GM21423 (cell line): Measurements from ENCODE around the gene CTNNA3.

ENCODE experiments used
- ATAC-seq: cut with Tn5 transposase; IDR thresholded peaks from one replicate; pipeline ENCODE4 v1.9.1; 2021; ENCODE audit warnings: mild to moderate bottlenecking, moderate library complexity; ENCODE audit not compliant: unreplicated experiment

The CTNNA3 gene

DNA sequence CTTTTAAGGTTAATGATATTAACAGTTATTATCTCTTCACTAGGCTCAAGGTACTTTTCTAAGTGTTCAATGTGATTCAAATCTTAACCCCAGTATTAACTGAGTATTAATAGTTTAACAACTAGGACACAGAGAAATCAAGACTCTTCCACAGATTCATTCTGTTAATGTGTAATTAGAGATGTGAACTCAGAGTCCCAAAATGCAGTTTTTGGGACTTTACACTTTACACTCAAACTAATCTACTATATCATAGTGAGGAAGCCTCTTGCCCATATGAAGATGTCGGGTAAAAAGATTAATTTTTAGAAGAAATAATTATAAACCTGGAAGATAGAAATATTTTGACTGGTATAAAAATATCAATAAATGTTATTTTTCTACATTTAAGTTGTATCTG is 1414.7 kb downstream of the CTNNA3 start:
- ATAC-seq, result no peak

DNA sequence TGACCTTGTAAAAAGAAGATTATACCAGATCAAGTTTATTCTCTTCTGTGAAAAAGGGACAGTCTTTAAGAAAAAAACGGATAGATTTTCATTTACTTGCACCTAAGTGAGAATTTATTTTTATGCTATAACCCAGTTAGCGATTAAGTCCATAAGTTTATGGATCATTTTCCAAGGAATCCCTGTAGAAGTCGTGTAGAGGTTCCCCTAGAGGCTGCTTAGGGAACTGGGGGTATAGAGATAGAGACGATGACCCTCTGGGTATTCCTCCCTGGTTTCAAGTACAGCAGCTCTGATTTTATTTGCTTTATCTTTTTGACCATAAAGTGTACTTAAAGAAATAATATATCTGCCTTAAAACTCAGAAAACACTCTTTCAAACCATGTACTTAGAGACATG is 1418.5 kb downstream of the CTNNA3 start:
- ATAC-seq, result no peak

DNA sequence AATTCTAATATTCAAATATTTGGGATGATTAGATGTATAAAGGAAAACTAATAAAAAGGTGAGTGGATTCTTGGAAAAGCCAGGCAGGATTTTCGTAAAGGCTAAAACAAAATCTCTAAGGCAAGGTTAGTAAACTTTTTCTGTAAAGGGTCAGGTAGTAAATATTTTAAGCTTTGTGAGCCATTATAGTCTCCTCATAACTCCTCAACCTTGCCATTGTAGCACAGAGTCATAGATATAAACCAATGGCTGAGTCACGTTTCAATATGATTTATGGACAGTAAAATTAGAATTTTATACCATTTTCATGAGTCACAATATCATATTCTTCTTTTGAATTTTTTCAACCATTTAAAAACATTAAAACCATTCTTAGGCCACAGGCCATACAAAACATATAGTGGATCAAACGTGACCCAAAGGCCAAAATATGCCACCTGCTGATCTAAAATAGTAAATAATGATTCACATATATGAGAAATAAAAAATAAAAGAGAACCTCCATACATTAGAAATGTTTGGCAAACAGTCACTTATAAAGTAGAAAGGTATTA is 1422.0 kb downstream of the CTNNA3 start:
- no peak for ATAC-seq

DNA sequence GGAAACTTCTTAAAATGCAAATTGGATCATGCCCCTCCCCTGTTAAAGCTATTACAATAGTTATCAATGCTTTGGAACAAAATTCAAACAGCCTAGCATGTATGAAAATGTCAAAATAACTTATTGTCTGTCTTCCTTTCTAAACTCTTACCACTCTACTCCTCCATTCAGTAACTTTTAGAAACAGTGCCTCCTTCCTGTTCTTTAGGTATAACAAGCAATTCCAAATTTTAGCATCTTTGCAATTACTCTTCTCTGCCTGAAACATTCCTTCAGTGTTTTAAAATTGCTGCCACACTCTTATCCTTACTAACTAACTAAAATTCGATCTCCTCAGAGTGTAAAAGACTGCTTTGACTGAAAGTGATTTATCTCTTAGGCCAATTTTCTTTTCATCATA is 1430.6 kb downstream of the CTNNA3 start:
- ATAC-seq, result no peak

GRCh38 chr10:66259836-66260235 is 1436.2 kb downstream of the CTNNA3 start:
- no peak for ATAC-seq

- no peak for ATAC-seq
Observed at GRCh38 chr10:66258693-66259092, 1437.3 kb downstream of the CTNNA3 start.

GRCh38 chr10:66257801-66258200 is 1438.2 kb downstream of the CTNNA3 start:
- ATAC-seq, result no peak

- no peak for ATAC-seq
Observed at GRCh38 chr10:66252986-66253385, 1443.0 kb downstream of the CTNNA3 start.

DNA sequence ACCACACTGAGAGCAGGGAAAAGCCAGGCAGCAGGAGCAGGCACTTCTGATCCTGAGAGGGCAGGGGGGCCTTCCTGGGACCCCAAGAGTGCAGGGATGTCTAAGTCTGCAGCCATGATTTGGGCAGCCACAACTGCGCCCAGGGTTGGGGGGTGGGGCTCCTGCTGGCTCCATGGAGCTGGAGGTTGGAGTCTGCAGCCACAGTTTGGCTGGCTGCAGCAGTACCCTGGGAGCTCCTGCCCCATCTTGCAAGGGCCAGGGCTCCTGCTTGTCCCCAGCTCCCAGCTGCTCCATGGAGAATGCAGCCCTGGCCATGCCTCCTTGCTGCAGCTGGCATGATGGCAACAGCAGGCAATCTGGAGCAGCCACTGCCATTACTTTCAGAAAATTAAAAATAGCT is 1449.8 kb downstream of the CTNNA3 start:
- no peak for ATAC-seq

DNA sequence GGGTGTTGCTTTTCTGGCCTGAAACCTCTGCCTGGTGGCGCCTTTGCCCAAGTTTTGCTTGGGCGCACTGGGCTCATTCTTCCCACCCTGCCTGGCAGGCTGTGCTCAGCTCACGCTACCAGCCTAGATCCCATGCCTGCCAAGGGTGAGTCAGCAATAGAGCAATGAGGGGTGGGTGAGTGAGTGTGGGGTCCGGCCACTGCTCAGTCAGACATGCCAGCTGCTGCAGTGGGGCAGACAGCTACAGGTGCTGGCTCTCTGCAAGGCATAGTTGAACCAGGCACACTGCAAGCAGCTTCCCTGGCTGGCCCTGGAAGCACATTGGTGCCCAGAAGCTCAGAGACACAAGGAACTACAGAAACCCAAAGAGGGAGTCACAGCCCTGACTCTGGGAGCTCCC is 1451.0 kb downstream of the CTNNA3 start:
- no peak for ATAC-seq

DNA sequence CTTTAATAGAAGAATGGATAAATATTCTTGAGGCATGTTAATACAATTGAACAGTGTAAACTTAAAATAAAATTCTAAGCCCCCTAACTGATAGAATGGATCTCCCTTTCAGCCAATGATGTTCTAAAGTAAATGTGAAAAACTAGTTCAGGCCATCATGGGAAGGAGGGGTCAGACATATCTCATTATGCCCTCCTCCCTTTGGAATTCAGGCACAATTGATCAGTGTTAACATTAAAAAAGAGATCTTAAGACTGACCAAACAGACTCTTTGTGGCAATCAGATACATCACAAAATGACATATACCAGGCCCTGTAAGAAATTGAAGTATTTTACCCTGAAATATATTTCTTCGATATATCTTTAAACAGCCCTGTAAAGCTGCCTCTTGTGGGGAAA is 1453.1 kb downstream of the CTNNA3 start:
- no peak for ATAC-seq

- ATAC-seq, result no peak
Observed at GRCh38 chr10:66239062-66239461, 1456.9 kb downstream of the CTNNA3 start.

DNA sequence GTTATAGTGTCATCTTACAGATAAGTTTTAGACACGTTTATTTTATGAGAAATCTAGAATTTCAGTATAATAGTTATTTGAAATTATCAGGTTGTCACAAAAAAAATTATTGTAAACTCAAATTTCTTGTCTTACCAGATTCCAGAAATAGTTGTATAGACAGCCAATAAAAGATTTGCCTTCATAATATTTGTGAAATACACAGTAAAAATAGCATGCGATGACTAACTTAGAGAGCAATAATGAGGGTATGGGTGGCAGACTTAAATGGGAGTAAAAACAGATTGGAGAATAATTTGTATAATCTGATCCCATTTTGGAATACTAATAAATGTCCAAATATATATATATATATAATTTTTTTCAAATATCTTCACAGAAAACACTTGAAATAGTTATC is 1457.7 kb downstream of the CTNNA3 start:
- no peak for ATAC-seq

GRCh38 chr10:66234872-66235271 is 1461.1 kb downstream of the CTNNA3 start:
- no peak for ATAC-seq

GRCh38 chr10:66228887-66229286 is 1467.1 kb downstream of the CTNNA3 start:
- no peak for ATAC-seq

DNA sequence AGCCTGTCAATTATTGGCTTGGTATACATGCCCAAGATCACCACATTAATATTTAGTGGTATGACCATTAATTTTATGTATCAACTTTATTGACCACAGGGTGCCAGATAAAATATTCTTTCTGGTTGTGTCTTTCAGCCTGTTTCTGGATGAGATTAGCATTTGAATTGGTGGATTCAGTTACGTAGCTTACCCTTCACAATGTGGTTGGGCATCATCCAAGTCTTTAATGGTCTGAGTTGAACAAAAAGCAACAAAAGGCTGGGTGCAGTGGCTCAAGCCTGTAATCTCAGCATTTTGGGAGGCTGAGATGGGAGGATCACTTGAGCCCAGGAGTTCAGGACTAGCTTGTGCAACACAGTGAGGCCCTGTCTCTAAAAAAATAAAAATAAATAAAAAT is 1472.3 kb downstream of the CTNNA3 start:
- ATAC-seq, result no peak

DNA sequence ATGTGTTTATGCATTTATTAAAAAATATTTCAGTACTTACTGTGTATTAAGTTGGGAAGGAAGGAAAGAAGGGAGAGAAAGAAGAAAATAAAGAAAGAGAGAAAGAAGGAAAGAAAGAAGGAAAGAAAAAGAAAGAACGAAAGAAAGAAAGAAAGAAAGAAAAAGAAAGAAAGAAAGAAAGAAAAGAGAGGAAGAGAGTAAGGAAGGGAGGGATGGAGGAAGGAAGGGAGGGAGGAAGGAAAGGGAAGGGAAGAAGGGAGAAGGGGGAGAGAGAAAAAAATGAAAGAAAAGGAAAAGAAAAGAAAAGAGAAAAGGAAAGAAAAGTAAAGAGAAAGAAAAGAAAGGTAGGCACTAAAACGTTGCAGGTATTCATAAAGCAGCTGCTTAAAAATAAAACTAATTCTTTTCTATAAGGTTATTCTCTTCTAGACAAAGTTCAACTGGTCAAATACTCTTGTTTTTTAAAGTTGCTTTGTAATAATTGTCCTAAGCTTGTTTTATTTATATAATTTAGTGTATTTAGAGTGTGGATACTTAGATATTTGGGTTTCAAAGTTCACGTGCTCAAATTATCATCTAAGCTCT is 1473.4 kb downstream of the CTNNA3 start:
- ATAC-seq, result no peak

- ATAC-seq, result no peak
Observed at GRCh38 chr10:66218981-66219587, 1476.9 kb downstream of the CTNNA3 start.

- ATAC-seq, result no peak
Observed at GRCh38 chr10:66218289-66218688, 1477.7 kb downstream of the CTNNA3 start.

- ATAC-seq, result no peak
Observed at GRCh38 chr10:66215920-66216319, 1480.1 kb downstream of the CTNNA3 start.

GRCh38 chr10:66214721-66215404 is 1481.1 kb downstream of the CTNNA3 start:
- ATAC-seq, result no peak

DNA sequence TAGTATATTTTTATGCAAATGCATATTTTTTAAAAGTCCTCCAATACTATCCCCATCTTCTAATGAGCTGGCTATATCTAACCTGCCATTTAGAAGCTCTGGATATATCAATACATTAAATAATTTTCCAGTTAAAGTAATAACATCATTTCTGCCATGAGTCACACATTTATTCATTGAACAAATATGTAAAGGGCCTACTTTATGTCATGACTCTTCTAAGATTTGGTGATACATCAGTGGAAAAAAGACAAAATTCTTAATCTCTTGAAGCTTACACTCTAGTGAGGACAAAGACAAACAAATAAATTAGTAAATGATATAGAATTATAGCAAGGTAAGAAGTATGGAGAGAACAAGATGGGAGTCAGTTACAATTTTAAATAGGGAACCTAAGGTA is 1487.0 kb downstream of the CTNNA3 start:
- ATAC-seq, result no peak
